Limb (tissue), 2 donors: ENCODE results near the gene ABCG1.
"Not testable (repeated sequence)": the region's sequence is repeated elsewhere in the genome, so short reads cannot be mapped to it uniquely, and the experiment has no call there.

Experiments
- DNase-seq, 2 donors: peaks; one replicate each; pipeline ENCODE4 v3.0.0-alpha.2; 2016; ENCODE audit errors: extremely low spot score in 2 of 2

Gene ABCG1

DNA sequence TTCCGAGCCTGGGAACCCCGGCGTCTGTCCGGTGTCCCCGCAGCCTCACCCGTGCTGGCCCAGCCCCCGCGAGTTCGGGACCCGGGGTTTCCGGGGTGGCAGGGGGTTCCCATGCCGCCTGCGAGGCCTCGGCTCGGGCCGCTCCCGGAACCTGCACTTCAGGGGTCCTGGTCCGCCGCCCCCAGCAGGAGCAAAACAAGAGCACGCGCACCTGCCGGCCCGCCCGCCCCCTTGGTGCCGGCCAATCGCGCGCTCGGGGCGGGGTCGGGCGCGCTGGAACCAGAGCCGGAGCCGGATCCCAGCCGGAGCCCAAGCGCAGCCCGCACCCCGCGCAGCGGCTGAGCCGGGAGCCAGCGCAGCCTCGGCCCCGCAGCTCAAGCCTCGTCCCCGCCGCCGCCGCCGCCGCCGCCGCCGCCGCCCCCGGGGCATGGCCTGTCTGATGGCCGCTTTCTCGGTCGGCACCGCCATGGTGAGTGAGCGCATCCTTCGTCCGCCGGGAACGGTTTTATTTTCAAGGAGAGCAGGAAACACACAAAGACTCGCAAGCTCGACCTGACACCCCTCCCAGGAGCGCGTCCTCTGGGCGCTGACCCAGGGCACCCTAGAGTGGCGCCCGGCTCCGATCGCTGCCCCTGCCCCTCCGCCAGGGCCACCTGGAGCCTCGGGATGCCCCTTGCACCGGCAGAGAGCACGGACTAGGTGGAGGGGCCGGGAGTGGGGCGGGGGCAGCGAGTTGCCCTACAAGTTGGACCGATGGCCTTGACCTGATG, at the start of gene ABCG1:
TSS of gene ABCG1 (plus strand) at position 305 of the 770 bp plus-strand sequence. CDS start at position 428, 123 bp downstream.
- peak in 1 of 2 donors; percentile 73 for DNase-seq

DNA sequence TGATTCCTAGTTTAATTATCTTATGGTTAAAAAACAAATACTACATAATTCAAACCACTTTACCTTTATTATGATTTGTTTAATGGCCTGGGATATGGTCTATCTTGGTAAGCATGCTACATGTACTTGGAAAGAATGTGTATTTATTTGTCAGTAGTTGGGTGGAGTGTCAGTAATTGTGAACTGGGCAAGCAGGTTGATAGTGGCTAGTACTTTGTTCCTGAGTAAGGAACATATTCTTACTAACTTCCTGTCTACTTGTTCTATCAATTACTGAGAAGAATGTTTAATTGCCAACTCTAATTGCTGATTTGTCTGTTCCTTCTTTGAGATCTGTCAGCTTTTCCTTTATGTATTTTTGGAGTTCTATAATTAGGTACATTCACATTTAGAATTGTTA, 49.2 kb upstream of the ABCG1 start:
- DNase-seq: no peak

DNA sequence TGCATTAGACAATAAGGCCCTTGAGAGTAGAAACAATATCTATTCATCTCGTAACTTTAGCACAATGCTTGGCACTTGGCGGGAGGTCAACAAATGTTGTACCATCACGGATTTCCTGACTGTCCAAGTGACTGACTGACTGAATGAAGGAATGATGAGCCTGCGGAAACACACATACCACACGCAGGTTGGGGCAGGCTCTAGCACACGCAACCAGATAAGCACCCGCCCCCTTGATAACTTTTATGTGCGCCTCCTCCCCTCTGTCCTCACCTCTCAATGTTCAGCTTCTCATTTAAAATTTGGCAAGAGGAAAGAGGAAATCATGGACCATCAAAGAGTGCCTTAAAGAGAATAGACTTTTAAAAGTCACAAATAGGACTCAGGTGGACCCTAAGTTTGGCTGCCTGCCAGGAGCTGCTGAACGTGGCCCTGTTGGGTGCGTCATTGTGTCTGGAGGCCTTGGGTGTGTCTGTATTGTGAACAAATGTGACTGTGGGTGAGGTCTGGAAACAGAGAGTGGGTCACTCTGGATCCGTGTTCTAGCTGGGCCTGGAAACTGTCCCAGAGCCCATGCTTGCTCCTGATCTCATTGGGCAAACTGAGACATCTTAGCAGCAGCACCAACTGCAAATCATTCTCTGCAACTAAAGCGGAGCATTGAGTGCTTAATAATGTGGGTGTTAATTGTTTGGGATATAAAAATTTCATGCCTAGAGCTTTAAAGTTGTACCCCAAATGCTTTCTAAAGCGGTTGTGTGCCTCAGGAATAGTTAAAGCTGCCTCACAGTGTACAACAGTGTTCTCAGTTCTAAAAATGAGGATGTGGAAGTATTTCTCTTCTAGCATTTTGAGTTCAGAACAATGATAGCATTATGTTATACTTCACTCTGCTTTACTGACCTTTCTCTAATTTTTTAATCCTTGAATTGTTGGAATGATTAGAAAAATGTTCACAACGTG, 47.6 kb upstream of the ABCG1 start:
- no peak for DNase-seq

DNA sequence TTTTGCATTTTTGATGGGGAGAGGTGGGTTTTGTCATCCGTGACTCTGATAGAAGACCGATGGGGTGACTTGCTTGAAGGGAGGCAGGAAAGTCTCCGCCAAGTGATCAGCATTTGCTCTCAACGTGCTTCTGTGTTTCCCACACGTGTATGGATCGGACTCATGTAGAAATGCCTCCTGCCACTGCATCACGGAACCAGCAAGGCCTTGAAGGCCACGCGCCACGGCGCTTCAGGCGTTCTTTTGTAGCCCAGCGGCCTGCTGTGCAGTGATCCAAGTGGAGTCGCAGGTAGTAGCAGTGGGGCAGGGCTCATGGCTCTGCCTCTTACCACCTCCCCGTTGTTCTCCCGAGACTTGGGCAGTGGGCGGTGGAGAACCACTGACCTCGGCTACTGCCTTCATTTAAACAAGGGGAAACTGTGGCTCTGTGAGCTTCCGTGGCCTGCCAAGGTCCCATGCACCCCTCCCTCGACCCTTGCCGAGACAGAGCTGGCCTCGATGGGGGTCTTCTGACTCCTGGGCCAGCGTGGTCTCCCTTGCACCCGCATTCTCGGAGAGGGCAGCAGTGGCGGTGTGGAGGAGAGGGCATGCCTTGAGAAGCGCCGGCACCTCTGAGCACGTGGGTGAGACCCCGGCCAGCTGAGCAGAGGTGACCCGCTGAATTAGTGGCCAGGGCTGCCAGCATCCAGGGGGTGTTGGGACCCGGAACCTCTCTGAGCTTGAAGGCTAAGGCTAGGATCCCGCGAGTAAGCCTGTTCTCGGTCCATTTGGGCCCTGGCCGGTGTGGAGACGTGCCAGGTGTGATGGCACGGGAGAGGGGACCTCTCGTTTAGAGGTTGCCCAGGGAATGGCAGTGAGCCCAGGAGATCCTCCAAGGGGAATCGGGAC, 46.1 kb upstream of the ABCG1 start:
- DNase-seq: no peak

DNA sequence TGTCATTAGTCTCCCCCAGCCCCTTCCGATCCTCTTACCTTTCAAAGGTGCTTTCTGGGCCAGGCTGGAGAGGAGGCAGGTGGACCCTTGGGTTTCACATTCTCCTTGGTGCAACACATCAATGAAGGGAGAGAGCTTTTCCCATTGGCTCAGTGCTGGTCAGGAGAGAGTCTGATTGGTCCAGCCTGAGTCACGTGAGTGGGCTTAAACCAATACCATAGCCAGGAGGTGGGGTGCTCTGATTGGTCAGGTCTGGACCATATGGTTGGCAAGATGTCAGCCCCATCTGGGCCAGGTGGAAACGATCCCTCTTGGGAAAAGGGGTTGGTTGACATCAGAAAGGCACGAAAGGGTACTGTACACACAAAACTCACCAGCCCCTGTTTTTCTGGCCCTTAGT, 44.8 kb upstream of the ABCG1 start:
- no peak for DNase-seq

DNA sequence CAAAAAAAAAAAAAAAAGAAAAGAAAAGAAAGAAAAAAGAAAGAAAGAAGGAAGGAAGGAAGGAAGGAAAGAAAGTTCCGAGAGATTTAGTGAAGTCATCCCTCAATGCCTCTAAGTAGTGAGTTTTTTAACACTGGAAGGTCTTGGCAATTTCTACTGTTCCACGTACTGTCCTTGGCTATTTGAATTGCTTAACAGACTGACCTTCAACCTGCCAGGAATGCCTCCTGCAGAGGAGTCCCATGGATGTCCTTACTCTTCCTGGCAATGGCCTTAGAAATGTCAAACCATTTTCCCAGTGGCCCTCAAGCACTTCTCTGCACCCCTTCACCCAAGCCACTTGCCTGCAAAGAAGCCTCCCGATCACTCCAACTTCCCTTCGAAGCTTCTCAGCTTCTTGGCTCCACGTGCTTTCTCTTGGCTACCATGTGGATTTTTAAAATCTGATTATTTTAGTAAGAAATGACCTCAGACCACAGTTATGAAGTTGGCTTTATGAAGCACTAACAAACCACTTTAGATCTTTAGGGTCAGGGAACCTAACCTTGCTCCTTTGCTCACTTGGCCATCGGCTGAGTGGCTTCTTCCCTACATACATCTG, 43.7 kb upstream of the ABCG1 start:
- DNase-seq: no peak

DNA sequence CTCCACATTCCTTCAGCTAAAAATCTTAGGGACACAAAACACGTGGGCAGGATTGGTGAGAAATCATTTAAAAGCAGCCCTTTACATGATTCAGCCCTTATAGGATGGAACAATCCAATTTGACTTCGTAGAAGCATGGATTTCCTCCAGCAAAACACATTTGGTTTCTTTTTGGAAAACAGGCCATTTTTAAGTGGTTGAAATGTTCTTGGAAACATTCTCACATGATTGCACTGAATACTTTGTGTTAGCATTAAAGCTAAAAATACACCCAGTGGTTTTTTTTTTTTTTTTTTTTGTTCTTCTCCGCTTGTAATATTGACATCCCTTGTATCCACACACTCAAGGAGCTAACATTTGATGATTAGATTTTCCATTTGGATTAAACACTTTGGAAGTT, 42.1 kb upstream of the ABCG1 start:
- peak in 1 of 2 donors; percentile 64 for DNase-seq

DNA sequence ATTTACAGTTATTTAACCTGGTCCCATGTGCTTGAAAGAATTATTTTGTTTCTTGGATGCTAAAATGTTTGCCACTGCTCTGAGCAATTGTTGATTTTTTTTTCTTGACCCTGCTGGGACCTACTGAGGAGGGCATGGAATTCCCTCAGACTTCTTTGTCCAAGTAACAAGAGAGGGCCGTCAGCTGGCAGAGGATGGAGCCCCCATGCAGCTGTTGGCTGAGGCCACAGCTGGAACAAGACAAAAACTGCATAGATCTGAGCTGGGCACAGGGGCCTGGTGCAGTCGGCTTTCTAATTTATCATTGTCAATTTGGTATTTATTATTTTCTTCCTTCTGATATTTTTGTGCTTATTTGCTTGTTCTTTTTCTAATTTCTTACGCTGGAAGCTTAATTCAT, 39.6 kb upstream of the ABCG1 start:
- DNase-seq: peak in 1 of 2 donors; percentile 38

DNA sequence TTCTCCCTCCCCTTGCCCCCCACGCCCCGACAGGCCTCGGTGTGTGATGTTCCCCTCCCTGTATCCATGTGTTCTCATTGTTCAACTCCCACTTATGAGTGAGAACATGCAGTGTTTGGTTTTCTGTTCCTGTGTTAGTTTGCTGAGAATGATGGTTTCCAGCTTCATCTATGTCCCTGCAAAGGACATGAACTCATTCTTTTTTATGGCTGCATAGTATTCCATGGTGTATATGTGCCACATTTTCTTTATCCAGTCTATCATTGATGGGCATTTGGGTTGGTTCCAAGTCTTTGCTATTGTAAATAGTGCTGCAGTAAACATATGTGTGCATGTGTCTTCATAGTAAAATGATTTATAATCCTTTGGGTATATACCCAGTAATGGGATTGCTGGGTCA, 38.9 kb upstream of the ABCG1 start:
- not testable (repeated sequence) for DNase-seq

DNA sequence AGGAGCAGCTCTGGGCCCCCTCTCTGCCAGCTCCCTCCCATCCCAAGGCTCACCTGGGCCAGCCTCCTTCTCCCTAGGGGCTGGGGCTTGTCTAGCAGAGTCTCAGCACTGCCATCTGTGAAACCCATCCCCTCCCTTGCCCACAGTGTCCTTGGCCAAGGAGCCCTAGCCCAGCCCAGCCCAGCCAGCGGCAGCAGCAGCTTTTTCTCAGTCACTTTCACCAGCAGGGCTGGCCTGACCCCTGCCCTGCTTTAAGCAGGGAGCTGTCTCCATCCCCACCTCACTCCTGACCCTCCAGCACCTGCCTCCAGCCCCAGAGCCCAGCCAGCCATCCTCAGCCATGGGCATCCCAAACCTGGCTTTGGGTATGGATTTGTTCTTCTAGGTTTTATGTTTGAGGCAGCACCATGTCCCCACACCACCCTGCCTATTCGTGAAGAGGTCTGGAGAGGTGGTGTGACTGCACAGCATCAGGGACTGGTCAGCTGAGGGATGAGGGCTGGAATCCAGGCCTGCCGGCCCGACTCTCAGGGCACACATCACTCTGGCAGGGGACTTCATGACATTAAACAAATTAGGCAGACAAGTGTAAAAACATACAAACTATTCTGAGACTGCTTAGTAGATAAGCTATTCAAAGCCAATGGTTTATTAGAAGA, 36.1 kb upstream of the ABCG1 start:
- DNase-seq: no peak

DNA sequence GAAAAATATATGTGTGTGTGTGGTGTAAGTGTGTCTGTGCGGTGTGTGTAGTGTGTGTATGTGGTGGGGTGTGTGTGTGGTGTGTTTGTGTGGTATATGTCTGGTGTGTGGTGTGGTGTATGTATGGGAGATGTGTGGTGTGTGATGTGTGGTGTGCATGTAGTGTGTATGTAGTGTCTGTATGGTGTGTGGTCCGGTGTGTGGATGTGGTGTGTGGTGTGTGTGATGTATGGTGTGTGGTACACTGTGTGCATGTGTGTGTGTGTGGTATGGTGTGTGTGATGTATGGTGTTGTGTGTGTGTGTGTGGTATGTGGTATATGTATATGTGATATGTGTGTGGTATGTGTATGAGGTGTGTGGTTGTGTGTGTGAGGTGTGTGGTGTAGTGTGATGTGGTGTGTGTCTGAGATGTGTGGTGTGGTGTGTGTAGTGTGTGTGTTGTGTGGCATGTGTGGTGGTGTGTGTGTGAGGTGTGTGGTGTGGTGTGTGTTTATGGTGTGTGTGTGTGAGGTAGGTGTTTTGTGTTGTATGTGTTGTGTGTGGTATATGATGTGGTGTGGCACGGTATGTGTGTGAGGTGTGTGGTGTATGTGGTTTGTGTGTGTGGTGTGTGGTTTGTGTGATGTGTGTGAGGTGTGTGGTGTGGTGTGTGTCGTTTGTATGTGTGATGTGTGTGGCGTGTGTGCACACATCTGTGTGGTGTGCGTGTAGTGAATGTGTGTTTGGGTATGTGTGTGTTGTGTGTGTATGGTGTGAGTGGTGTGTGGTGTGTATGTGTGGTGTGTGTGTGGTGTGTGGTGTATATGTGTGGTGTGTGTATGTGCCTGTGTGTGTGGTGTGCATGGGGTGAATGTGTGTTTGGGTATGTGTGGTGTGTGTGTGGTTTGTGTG, 35.3 kb upstream of the ABCG1 start:
- DNase-seq: no peak

DNA sequence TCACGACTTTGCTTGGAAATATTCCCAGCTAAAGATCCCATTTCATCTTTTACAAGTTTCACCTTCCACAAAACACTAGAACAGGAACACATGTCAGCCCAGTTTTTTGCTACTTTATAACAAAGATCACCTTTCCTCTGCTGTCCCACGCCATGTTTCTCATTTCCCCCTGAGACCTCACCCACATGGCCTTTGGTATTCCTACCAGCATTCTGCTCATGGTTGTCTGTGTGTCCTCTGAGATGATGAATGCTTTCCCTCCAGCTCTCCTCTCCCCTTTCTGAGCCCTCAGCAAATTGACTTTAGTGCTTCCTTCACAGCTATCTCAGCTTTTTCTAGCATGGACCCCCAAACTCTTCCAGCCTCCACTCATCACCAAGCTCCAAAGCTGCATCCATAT, 32.3 kb upstream of the ABCG1 start:
- no peak for DNase-seq

DNA sequence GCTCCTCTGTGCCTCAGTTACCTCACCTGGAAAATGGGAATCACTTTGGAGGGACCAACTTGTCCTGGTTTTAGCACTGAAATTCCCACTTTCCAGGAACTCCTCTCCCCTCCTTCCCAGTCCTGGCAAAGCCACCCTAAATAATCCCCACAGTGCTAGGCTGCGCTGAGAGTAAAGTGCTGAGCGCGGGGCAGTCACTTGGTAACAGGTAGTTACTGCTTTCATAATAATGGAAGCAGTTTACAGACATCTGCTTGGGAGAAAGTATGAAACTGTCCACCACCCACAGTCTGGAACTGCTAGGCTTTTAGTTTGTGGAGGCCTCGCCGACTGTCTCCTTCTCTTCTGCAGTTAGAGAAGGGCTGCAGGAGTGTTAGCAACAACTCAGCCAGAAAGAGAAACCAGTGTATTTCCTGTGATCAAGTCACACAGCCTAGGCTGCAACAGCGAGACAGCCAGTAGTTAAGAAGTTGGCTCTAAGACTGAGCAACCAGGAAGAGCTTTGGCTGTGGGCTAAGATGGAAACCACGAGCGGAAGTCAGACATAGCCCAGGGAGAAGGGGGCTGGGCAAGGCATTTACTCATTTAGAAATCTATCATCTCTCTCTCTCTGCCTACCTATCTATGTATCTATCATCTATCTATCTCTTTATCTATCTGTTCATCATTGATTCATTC, 30.8 kb upstream of the ABCG1 start:
- DNase-seq: peak in 1 of 2 donors; percentile 28

DNA sequence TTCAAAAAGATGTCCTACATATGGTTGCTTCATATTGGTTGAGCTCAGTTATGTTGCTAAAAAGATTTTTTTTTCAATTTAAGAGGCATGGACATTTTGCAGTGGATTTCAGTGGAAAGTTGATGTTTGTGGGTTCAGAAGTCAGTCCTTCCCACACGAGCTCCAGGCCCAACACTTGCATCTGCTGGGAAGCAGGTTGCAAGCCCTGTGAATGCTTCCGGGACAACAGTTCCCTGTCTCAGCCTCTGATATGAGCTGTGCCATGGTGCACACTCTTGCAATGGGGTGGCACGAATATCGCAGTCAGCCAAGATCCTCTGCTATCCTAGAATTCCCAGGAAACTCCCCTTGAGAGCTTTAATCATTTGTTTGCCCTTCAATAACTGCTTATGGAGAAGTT, 30.3 kb upstream of the ABCG1 start:
- no peak for DNase-seq

DNA sequence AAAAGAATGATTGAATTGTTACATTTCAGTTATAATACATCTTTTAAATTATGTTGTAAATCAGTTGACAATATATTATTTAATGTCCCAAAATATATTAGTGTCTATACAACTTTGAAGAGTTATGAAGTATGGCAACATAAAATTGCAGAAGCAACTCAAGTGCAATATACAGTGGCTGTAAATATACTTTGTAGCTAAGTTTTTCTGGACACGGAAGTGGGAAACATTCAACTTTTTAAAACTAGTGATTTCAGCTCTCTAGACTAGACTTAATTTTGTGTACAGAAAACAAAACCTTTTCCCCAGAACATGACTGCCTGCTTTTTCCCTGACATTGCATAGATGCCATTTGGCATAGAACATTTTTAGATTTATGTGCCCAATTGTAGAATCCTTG, 29.5 kb upstream of the ABCG1 start:
- no peak for DNase-seq

DNA sequence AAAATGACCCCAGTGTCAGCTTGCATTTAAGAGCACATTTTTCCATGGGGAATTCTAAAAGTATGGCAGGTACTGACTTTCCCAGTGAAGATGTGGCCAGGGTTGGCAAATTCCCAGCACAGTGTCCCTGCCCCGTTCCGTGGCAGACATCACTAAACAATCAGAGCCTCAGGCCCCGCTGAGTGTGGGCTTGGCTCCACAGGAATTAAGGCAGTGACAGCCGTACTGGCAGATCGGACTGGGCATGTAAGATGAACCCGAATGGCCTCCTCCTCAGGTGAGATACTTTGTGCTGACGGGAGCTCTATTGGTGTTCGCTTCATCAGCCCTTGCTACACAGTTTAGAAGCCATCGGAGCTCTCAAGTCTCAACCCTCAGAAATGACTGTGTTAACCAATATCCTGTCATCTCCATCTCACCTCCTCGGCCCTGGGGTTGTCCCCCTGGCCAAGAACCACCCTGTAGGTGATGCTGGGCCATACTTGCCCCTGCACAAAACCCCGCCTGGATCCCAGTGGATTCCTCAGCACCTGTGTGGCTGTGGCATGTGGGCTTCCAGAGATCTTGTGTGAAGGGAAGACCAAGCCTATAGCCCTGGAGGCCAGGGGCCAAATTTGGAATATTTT, 29.0 kb upstream of the ABCG1 start:
- no peak for DNase-seq

DNA sequence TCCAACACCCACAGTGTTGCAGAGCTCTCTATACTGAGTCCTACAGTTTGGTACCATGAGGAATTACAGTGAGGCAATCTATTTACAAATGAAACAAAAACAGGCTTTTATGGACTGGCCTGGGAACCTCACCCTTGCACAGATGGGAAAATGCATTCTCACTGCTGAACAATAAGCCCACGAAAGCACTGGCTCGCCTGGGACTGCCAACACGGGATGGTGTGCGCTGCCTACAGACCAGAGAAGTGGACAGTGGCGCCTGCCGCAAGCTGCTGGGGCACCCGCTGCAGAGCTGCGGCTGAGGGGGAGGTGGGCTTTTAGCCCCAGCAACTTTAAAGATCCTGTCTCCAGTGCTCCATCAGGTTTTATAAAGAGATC, 28.5 kb upstream of the ABCG1 start:
- DNase-seq: no peak

DNA sequence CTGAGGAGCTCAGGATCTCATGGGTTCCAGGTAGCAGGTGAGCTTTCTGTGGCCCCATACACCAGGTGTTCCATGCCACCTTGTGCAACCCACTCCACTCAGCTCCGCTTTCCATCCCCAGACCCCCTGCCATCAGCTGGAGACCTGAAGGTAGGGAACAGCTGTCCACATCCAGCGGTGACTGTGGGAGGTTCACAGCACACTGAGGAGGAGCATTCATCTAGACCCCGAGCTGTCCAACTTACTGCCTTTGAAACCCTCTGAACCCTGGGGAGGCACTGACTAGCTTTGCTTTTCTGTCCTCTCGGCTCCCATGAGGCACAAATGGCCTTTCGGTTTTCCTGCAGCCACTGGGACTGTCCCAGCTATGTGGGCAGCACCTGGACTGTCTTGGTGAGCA, 27.9 kb upstream of the ABCG1 start:
- no peak for DNase-seq
